HCT116 (cell line): Measurements from ENCODE around the gene GDNF. TPM values are rescaled to one million over a fixed set of nuclear protein-coding genes. Genes with fewer than 3 reads are reported as not detected.

ENCODE experiments used
- ATAC-seq: fragments of 200-7000 bp; cut with Tn5 transposase; 2 replicates; pipeline ENCODE4 v1.9.1; 2020; ENCODE audit warnings: mild to moderate bottlenecking, moderate library complexity
- BruUV-seq: library from RNA; stranded (reverse); fragments of 400-500 nt; replicated peaks from 2 replicates; lab custom pipeline; 2021; lab: Mats Ljungman, UMichigan
- CTCF ChIA-PET: fragments of 300-600 bp; sonication (Branson Sonifier 250); formaldehyde crosslinking; loops from one replicate; lab custom pipeline; 2021; ENCODE audit warnings: antibody characterized with exemption; lab: Charles Lee
- POLR2A ChIA-PET: fragments of 300-600, 350-600 bp; sonication (Branson Sonifier 250); formaldehyde crosslinking; loops from one replicate; lab custom pipeline; 2021; ENCODE audit warnings: antibody characterized with exemption; lab: Charles Lee
- RAD21 ChIA-PET, 2 experiments: fragments of 300-600 bp; sonication (Branson Sonifier 250); formaldehyde crosslinking; loops; one replicate each; lab custom pipeline; 2023; ENCODE audit warnings: low total read pairs in 2 of 2; ENCODE audit not compliant: uncharacterized antibody in 2 of 2, unreplicated experiment in 2 of 2, low non-redundant PET in 1 of 2; lab: Charles Lee
- DNase-seq: peaks from one replicate; pipeline ENCODE4 v3.0.0-alpha.2; 2010; ENCODE audit warnings: low read depth, low spot score
- H2AFZ ChIP-seq: fragments of 200-600 bp; shearing (Covaris generic), sonication (generic); 2 replicates; pipeline ENCODE4 v1.6.1; 2017; ENCODE audit warnings: low read depth, mixed run types, mixed read lengths, antibody characterized with exemption, low read length; ENCODE audit not compliant: poor library complexity, severe bottlenecking
- H3K27ac ChIP-seq: 2 replicates; pipeline ENCODE4 v1.5.1; 2012; ENCODE audit warnings: low read depth, low read length
- H3K27me3 ChIP-seq: fragments of 200-600 bp; sonication (generic); 2 replicates; pipeline ENCODE4 v1.6.1; 2016; ENCODE audit warnings: mixed run types, low read length, mixed read lengths; ENCODE audit not compliant: insufficient read depth
- H3K36me3 ChIP-seq, 2 experiments: fragments of 200-500 bp in 1 of 2; fragments of 200-600 bp in 1 of 2; sonication (Bioruptor generic) in 1 of 2; sonication (generic) in 1 of 2; 2 replicates each; pipeline versions ENCODE4 v1.5.1 to v1.6.1; 2014 to 2016; ENCODE audit warnings: low read length in 2 of 2, inconsistent platforms in 1 of 2, mixed read lengths in 1 of 2, mixed run types in 1 of 2; ENCODE audit not compliant: insufficient read depth in 2 of 2, control insufficient read depth in 1 of 2
- H3K4me1 ChIP-seq, 2 experiments: fragments of 200-600 bp in 1 of 2; sonication (generic) in 1 of 2; 2 replicates each; pipeline versions ENCODE4 v1.5.1 to v1.6.1; 2012 to 2017; ENCODE audit warnings: low read length in 2 of 2, inconsistent platforms in 1 of 2, mild to moderate bottlenecking in 1 of 2, mixed read lengths in 1 of 2, mixed run types in 1 of 2, moderate library complexity in 1 of 2; ENCODE audit not compliant: insufficient read depth in 2 of 2, control insufficient read depth in 1 of 2
- H3K4me2 ChIP-seq: fragments of 200-600 bp; sonication (generic); 2 replicates; pipeline ENCODE4 v1.6.1; 2017; ENCODE audit warnings: mixed run types, low read length, mixed read lengths
- H3K4me3 ChIP-seq, 2 experiments: fragments of 200-600 bp in 1 of 2; sonication (generic) in 1 of 2; replicated peaks in 1 of 2; 2 replicates each; pipeline ENCODE4 v1.5.1; 2011 to 2016; ENCODE audit warnings: low read length in 2 of 2, control low read depth in 1 of 2, low read depth in 1 of 2, mild to moderate bottlenecking in 1 of 2, mixed read lengths in 1 of 2, mixed run types in 1 of 2
- H3K79me2 ChIP-seq: fragments of 200-600 bp; sonication (generic); 2 replicates; pipeline ENCODE4 v1.6.1; 2017; ENCODE audit warnings: mild to moderate bottlenecking, mixed run types, low read length, moderate library complexity, mixed read lengths; ENCODE audit not compliant: insufficient read depth
- H3K9ac ChIP-seq: fragments of 200-600 bp; sonication (generic); 2 replicates; pipeline ENCODE4 v1.6.1; 2016; ENCODE audit warnings: low read length, mixed read lengths
- H3K9me2 ChIP-seq: fragments of 200-600 bp; sonication (generic), shearing (Covaris generic); 2 replicates; pipeline ENCODE4 v1.6.1; 2017; ENCODE audit warnings: mixed run types, mild to moderate bottlenecking, moderate library complexity; ENCODE audit not compliant: insufficient read depth
- H3K9me3 ChIP-seq, 2 experiments: fragments of 200-500 bp in 1 of 2; fragments of 200-600 bp in 1 of 2; sonication (Bioruptor generic) in 1 of 2; sonication (generic) in 1 of 2; 2 replicates each; pipeline ENCODE4 v1.6.1; 2014 to 2017; ENCODE audit warnings: low read length in 2 of 2, mixed read lengths in 2 of 2, inconsistent platforms in 1 of 2, low read depth in 1 of 2, mild to moderate bottlenecking in 1 of 2, mixed run types in 1 of 2, moderate library complexity in 1 of 2; ENCODE audit not compliant: control insufficient read depth in 1 of 2, insufficient read depth in 1 of 2
- H4K20me1 ChIP-seq: fragments of 200-600 bp; sonication (generic), shearing (Covaris generic); 2 replicates; pipeline ENCODE4 v1.6.1; 2017; ENCODE audit warnings: mixed run types, mild to moderate bottlenecking, moderate library complexity; ENCODE audit not compliant: insufficient read depth
- EGR1 ChIP-seq: IDR thresholded peaks from 2 replicates; pipeline ENCODE4 v1.6.1; 2012; ENCODE audit warnings: low read depth
- ELF1 ChIP-seq: IDR thresholded peaks from 2 replicates; pipeline ENCODE4 v1.6.1; 2012; ENCODE audit warnings: low read depth, borderline replicate concordance
- FOSL1 ChIP-seq: IDR thresholded peaks from 2 replicates; pipeline ENCODE4 v1.6.1; 2012; ENCODE audit warnings: low read depth
- POLR2AphosphoS5 ChIP-seq: IDR thresholded peaks from 2 replicates; pipeline ENCODE4 v1.6.1; 2011; ENCODE audit warnings: mild to moderate bottlenecking, low read depth, low read length, moderate library complexity
- SP1 ChIP-seq: IDR thresholded peaks from 2 replicates; pipeline ENCODE4 v1.6.1; 2012; ENCODE audit warnings: low read depth
- YY1 ChIP-seq: IDR thresholded peaks from 2 replicates; pipeline ENCODE4 v1.6.1; 2011; ENCODE audit warnings: low read length, low read depth, moderate library complexity, mild to moderate bottlenecking; ENCODE audit not compliant: insufficient replicate concordance; ENCODE audit errors: extremely low read depth
- intact Hi-C: fragments of 100-400 bp; cut with micrococcal nuclease; formaldehyde crosslinking; loops from 2 replicates; pipeline ENCODE4 v1.10.0; 2022
- total RNA-seq: library from RNA; stranded (reverse); gene quantifications from one replicate; pipeline ENCODE4 v1.2.1, GENCODE V29; 2021; ENCODE audit not compliant: unreplicated experiment
- TF ChIP-seq, protein P1 (sequence below): IDR thresholded peaks from 2 replicates; pipeline ENCODE4 v1.6.1; 2012; ENCODE audit warnings: low read depth
- TF ChIP-seq, protein P2 (sequence below): IDR thresholded peaks from 2 replicates; pipeline ENCODE4 v1.6.1; 2012

Gene GDNF
- total RNA-seq, 1 experiment from 2014 or later = not detected

DNA sequence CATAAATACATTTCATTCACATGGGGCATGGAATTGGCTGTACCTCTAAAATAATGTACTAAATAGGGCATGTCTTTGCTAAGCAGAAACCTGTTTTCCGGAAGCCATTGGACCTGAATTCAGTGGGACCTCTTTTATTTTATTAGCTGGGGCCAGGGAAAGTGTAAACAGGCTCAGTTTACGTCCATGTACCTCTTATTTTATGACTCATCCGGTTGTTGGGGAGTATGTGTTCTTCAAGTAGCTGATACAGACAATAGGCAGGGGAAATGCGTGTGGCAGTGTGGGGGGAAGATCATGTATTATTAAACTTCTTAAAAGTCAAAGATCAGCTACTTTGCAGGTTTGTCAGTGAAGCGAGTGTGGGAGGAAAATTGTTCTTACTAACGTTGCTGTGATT, 1.4 kb upstream of the GDNF start:
- Histone ChIP-seq H3K9me3 (no peaks in the 10 kb centered on the region), H3K4me1 (peaks cover 2 to 6% of the 10 kb centered on the region in 2 experiments; a peak in 2 of 4 replicates), H3K79me2 (no peaks in the 10 kb centered on the region), H3K4me3 (no peak overlapping the region), H3K27me3 (no peaks in the 10 kb centered on the region), H2AFZ (no peak overlapping the region), H3K9ac (no peak overlapping the region), H3K4me2 (no peak overlapping the region), H3K27ac (no peak overlapping the region), H3K36me3 (no peaks in the 10 kb centered on the region), H4K20me1 (no peaks in the 10 kb centered on the region), H3K9me2 (no peaks in the 10 kb centered on the region)
- POLR2A ChIA-PET = no interaction called here
- CTCF ChIA-PET = no interaction called here
- intact Hi-C loops = no loop called here
- RAD21 ChIA-PET = no interaction called here
- DNase-seq = no peak
- BruUV-seq = no TSS peak
- ATAC-seq = no peak
- TF ChIP-seq YY1 = no peak
- no peak for TF ChIP-seq EGR1
- TF ChIP-seq ELF1 = no peak
- no peak for TF ChIP-seq POLR2AphosphoS5
- TF ChIP-seq FOSL1 = no peak
- no peak for TF ChIP-seq SP1
- TF ChIP-seq, protein P1, sequence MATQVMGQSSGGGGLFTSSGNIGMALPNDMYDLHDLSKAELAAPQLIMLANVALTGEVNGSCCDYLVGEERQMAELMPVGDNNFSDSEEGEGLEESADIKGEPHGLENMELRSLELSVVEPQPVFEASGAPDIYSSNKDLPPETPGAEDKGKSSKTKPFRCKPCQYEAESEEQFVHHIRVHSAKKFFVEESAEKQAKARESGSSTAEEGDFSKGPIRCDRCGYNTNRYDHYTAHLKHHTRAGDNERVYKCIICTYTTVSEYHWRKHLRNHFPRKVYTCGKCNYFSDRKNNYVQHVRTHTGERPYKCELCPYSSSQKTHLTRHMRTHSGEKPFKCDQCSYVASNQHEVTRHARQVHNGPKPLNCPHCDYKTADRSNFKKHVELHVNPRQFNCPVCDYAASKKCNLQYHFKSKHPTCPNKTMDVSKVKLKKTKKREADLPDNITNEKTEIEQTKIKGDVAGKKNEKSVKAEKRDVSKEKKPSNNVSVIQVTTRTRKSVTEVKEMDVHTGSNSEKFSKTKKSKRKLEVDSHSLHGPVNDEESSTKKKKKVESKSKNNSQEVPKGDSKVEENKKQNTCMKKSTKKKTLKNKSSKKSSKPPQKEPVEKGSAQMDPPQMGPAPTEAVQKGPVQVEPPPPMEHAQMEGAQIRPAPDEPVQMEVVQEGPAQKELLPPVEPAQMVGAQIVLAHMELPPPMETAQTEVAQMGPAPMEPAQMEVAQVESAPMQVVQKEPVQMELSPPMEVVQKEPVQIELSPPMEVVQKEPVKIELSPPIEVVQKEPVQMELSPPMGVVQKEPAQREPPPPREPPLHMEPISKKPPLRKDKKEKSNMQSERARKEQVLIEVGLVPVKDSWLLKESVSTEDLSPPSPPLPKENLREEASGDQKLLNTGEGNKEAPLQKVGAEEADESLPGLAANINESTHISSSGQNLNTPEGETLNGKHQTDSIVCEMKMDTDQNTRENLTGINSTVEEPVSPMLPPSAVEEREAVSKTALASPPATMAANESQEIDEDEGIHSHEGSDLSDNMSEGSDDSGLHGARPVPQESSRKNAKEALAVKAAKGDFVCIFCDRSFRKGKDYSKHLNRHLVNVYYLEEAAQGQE = no peak
- TF ChIP-seq, protein P2, sequence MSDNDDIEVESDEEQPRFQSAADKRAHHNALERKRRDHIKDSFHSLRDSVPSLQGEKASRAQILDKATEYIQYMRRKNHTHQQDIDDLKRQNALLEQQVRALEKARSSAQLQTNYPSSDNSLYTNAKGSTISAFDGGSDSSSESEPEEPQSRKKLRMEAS = no peak
